C4-2B (cell line): ENCODE data around the gene CTSD.

Experiments used
- H3K27ac ChIP-seq: fragments of 450-650 bp; 2 replicates; pipeline ENCODE4 v1.5.1; 2017
- ZFX ChIP-seq: fragments of 450-650 bp; IDR thresholded peaks from 2 replicates; pipeline ENCODE4 v1.6.1; 2017
- TF ChIP-seq, protein P1 (sequence below): fragments of 450-650 bp; conservative IDR thresholded peaks from 2 replicates; pipeline ENCODE4 v1.5.1; 2017; ENCODE audit warnings: mild to moderate bottlenecking

The CTSD gene

DNA sequence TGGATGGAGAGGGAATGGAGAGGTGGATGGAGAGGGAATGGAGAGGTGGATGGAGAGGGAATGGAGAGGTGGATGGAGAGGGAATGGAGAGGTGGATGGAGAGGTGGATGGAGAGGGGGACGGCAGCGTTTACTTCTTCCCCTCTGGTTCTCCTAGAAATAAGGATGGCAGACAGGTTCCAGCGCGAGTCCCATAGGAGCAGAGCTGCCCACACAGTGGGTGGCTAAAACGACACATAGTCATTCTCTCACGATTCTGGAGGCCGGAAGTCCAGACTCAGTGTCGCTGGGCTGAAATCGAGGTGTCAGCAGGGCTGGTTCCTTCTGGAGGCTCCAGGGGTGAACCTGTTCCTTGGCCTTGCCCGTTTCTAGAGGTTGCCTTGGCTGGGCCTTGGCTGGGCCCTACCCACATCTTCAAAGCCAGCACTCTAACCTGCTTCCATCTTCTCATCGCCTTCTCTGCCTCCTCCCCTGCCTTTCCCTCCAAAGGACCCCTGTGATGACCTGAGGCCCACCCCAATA lies 12.7 kb upstream of the CTSD start:
- H3K27ac ChIP-seq = no peak overlapping the region
- TF ChIP-seq, protein P1, sequence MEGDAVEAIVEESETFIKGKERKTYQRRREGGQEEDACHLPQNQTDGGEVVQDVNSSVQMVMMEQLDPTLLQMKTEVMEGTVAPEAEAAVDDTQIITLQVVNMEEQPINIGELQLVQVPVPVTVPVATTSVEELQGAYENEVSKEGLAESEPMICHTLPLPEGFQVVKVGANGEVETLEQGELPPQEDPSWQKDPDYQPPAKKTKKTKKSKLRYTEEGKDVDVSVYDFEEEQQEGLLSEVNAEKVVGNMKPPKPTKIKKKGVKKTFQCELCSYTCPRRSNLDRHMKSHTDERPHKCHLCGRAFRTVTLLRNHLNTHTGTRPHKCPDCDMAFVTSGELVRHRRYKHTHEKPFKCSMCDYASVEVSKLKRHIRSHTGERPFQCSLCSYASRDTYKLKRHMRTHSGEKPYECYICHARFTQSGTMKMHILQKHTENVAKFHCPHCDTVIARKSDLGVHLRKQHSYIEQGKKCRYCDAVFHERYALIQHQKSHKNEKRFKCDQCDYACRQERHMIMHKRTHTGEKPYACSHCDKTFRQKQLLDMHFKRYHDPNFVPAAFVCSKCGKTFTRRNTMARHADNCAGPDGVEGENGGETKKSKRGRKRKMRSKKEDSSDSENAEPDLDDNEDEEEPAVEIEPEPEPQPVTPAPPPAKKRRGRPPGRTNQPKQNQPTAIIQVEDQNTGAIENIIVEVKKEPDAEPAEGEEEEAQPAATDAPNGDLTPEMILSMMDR = no peak
- no peak for TF ChIP-seq ZFX

DNA sequence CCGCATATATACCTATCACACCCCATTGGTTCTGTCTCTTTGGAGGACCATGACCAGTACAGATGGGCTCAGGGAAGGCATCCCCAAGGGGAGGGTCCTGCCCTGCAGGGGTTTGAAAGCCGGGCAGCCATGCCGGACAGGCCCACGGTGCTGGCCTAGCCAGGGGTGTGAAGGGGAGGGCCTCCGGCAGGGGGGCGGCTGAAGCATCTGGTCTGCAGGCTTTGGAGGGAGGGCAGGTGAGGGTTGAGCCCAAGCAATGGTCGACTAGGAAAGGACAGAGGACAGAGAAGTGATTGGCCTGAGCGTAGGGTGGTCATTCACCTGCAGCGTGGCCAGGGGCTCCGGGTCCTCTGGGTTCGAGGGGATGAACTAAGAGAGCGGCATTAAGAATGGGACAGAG lies 11.2 kb upstream of the CTSD start:
- no peak overlapping the region for H3K27ac ChIP-seq
- TF ChIP-seq ZFX = no peak
- TF ChIP-seq, protein P1 = no peak

DNA sequence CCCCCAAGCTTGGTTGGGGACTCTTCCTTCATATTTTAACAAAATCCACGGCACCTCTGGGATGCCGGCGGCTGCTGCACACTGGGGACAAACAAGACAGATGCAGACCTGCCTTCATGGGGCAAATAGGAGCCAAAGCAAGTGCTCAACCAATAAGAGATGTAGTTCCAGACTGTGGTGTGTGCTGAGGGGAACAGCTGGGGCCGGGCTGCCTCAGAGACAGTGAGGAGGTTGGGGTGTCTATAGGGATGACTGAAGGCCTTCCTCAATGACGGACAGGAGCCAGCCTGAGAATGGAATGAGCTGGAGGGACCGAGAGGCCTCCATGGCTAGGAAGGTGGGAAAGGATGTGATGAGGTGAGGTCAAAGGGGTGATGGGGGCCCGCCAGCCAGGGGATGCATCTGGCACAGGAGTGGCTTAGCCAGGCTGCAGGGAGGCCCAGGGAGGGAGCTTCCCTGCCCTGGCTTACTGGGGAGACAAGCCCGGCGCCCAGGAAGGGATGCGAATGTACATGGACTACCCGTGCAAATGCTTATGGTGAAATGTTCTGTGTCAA lies 10.3 kb upstream of the CTSD start:
- TF ChIP-seq, protein P1 = no peak
- TF ChIP-seq ZFX = no peak
- H3K27ac ChIP-seq = no peak overlapping the region

DNA sequence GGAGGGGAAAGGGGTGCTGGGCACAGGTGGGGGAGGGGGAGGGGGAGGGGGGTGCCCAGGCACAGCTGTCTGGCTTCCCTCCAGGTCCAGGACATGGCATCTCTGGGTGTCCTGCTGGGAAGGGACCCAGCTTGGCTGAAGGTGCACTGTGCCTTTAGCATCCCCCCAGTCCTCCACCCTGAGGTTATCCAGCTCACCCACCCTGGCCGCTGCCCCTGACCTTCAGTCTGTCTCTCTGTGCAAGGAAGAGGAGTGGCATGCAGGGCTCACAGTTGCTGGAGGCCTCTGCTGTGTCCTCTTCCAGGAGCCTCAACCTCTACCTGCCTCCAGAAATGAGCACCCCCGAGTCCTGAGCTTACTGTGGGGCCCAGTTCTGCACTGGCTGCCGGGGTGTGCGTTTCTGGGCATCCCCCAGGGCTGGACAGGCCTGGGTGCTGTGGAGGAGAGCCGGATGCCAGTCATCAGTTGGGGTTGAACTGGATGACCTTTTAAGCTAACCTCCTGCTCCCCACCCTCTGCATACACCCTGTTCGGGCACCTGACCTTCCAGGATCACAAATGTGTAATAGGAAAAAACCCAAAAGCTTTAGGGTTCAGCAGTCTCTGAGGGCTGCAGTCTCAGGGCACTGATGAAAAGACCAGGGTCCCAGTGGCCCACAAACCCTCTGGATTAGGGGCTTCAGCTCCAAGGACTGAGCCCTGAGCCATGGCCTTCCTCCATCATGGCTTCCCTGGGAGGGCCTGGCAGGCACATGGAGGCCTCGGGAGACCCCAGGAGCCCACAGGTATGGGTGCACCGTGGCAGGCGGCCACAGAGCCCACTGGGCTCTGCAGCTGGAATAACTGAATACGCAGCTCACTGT lies 9.6 kb upstream of the CTSD start:
- TF ChIP-seq ZFX = no peak
- TF ChIP-seq, protein P1 = no peak
- no peak overlapping the region for H3K27ac ChIP-seq

GRCh38 chr11:1772270-1773130 lies 8.8 kb upstream of the CTSD start:
- no peak for TF ChIP-seq ZFX
- TF ChIP-seq, protein P1 = no peak
- H3K27ac ChIP-seq = no peak overlapping the region

GRCh38 chr11:1771700-1772099 lies 8.0 kb upstream of the CTSD start:
- H3K27ac ChIP-seq = no peak overlapping the region
- TF ChIP-seq, protein P1 = no peak
- no peak for TF ChIP-seq ZFX

- no peak overlapping the region for H3K27ac ChIP-seq
- TF ChIP-seq ZFX = no peak
These were observed 7.5 kb upstream of the CTSD start for GRCh38 chr11:1771273-1771672.
